Cortex of kidney (tissue), 1 donor: ENCODE measurements around the gene CAB39.

ENCODE experiments used
- DNase-seq: peaks from one replicate; lab custom pipeline; 2025; lab: John Stamatoyannopoulos, UW

Gene CAB39

GRCh38 chr2:230785346-230785745 lies 72.7 kb downstream of the CAB39 start:
- DNase-seq, result no peak

- DNase-seq, result no peak
Observed at GRCh38 chr2:230787101-230787500, 74.5 kb downstream of the CAB39 start.

- DNase-seq, result no peak
Observed at GRCh38 chr2:230788554-230789175, 76.0 kb downstream of the CAB39 start.

- DNase-seq, result no peak
Observed at GRCh38 chr2:230790981-230791380, 78.3 kb downstream of the CAB39 start.

GRCh38 chr2:230793572-230794359 lies 81.1 kb downstream of the CAB39 start:
- DNase-seq, result no peak

GRCh38 chr2:230794497-230794896 lies 81.9 kb downstream of the CAB39 start:
- no peak for DNase-seq

GRCh38 chr2:230795856-230796255 lies 83.2 kb downstream of the CAB39 start:
- DNase-seq, result no peak

- no peak for DNase-seq
Observed at GRCh38 chr2:230796280-230796862, 83.7 kb downstream of the CAB39 start.

- DNase-seq, result no peak
Observed at GRCh38 chr2:230797515-230798495, 85.2 kb downstream of the CAB39 start.

- DNase-seq, result no peak
Observed at GRCh38 chr2:230798769-230799399, 86.2 kb downstream of the CAB39 start.

- DNase-seq, result no peak
Observed at GRCh38 chr2:230805353-230806017, 92.8 kb downstream of the CAB39 start.

- DNase-seq, result no peak
Observed at GRCh38 chr2:230807729-230808128, 95.1 kb downstream of the CAB39 start.

GRCh38 chr2:230809015-230809414 lies 96.4 kb downstream of the CAB39 start:
- no peak for DNase-seq

GRCh38 chr2:230809677-230810251 lies 97.1 kb downstream of the CAB39 start:
- no peak for DNase-seq

- no peak for DNase-seq
Observed at GRCh38 chr2:230811508-230811907, 98.9 kb downstream of the CAB39 start.

GRCh38 chr2:230812033-230812432 lies 99.4 kb downstream of the CAB39 start:
- DNase-seq, result no peak

- DNase-seq, result no peak
Observed at GRCh38 chr2:230814616-230815015, 102.0 kb downstream of the CAB39 start.

- no peak for DNase-seq
Observed at GRCh38 chr2:230815088-230815487, 102.4 kb downstream of the CAB39 start.

GRCh38 chr2:230816735-230817134 lies 104.1 kb downstream of the CAB39 start:
- DNase-seq, result no peak

- no peak for DNase-seq
Observed at GRCh38 chr2:230819433-230819832, 106.8 kb downstream of the CAB39 start.
